ENCODE measurements around the gene EVI5.

EVI5 gene

GRCh38 chr1:92486251-92487077, 298.4 kb downstream of the EVI5 start, which contains the start of gene GFI1:
GFI1 (minus strand) TSS chr1:92486925; CDS start chr1:92483487, 3,438 bp downstream.
- no peaks in the 10 kb centered on the region for H3F3A ChIP-seq (ENCODE audit: insufficient read depth, low read length)
- H2AFZ ChIP-seq (ENCODE audit: low read length): peak within 1 kb of the TSS; percentile 30; the same call in 1 of the 2 replicates
- peaks cover 12% of the 10 kb centered on the region for H3K36me3 ChIP-seq (ENCODE audit: insufficient read depth, low read length)
- peak within 1 kb of the TSS; percentile 73 for H3K9ac ChIP-seq (ENCODE audit: low read length)
- H4K20me1 ChIP-seq (ENCODE audit: insufficient read depth, low read length): no peaks in the 10 kb centered on the region
- TF ChIP-seq CTCF (IDR thresholded peaks at IDR 0.05; ENCODE audit: low read length): peak; percentile 37; the same call in 1 of the 2 replicates
- no peak for TF ChIP-seq EZH2 (IDR thresholded peaks at IDR 0.05; ENCODE audit: borderline replicate concordance, low read length)
- peak within 1 kb of the TSS; percentile 83 for H3K4me2 ChIP-seq (ENCODE audit: low read length)
- no peaks in the 10 kb centered on the region for H3K27me3 ChIP-seq (ENCODE audit: insufficient read depth, low read length)
- H3K4me1 ChIP-seq (ENCODE audit: insufficient read depth, low read length, severe bottlenecking): peaks cover 45% of the 10 kb centered on the region
- H3K9me3 ChIP-seq (ENCODE audit: low read length): no peaks in the 10 kb centered on the region
- H3K4me3 ChIP-seq (ENCODE audit: low read depth, low read length, poor library complexity, severe bottlenecking): peak within 1 kb of the TSS; percentile 85
- H3K27ac ChIP-seq (ENCODE audit: low read depth, low read length, poor library complexity, severe bottlenecking): peak within 1 kb of the TSS; percentile 87
- no peaks in the 10 kb centered on the region for H3K9me2 ChIP-seq (ENCODE audit: low read depth, low read length)
- no peaks in the 10 kb centered on the region; the same call in 1 of the 2 replicates for H3K79me2 ChIP-seq (ENCODE audit: insufficient read depth, low read length)

- no peaks in the 10 kb centered on the region; the same call in 1 of the 2 replicates for H3K79me2 ChIP-seq (ENCODE audit: insufficient read depth, low read length)
- peak overlapping the region; percentile 73 for H3K9ac ChIP-seq (ENCODE audit: low read length)
Measured at GRCh38 chr1:92485381-92486250, 299.3 kb downstream of the EVI5 start.

More at GRCh38 chr1:92485381-92486250, 299.3 kb downstream of the EVI5 start:
- H3K4me2 ChIP-seq (ENCODE audit: low read length): peak overlapping the region; percentile 83
- H3K4me1 ChIP-seq (ENCODE audit: insufficient read depth, low read length, severe bottlenecking): peaks cover 36% of the 10 kb centered on the region
- TF ChIP-seq EZH2 (IDR thresholded peaks at IDR 0.05; ENCODE audit: borderline replicate concordance, low read length): no peak
- peak; percentile 65 for TF ChIP-seq CTCF (IDR thresholded peaks at IDR 0.05; ENCODE audit: low read length)
- H4K20me1 ChIP-seq (ENCODE audit: insufficient read depth, low read length): no peaks in the 10 kb centered on the region
- H2AFZ ChIP-seq (ENCODE audit: low read length): no peak overlapping the region
- peaks cover 19% of the 10 kb centered on the region for H3K36me3 ChIP-seq (ENCODE audit: insufficient read depth, low read length)
- no peaks in the 10 kb centered on the region for H3K9me2 ChIP-seq (ENCODE audit: low read depth, low read length)
- H3K27ac ChIP-seq (ENCODE audit: low read depth, low read length, poor library complexity, severe bottlenecking): peak overlapping the region; percentile 87
- no peaks in the 10 kb centered on the region for H3K9me3 ChIP-seq (ENCODE audit: low read length)
- H3F3A ChIP-seq (ENCODE audit: insufficient read depth, low read length): no peaks in the 10 kb centered on the region
- H3K4me3 ChIP-seq (ENCODE audit: low read depth, low read length, poor library complexity, severe bottlenecking): peak overlapping the region; percentile 85
- no peaks in the 10 kb centered on the region for H3K27me3 ChIP-seq (ENCODE audit: insufficient read depth, low read length)

Measured in OCI-LY1 (cell line).